ENCODE results near the gene OR4F6.
A peak's percentile ranks its signal among the peaks of the same experiment; 100 is the strongest.
"Not testable (repeated sequence)": the region's sequence is repeated elsewhere in the genome, so short reads cannot be mapped to it uniquely, and the experiment has no call there.

OR4F6 gene

GRCh38 chr15:101803209-101803608 lies at the start of gene OR4F6:
OR4F6 (plus strand) TSS chr15:101803509; CDS start chr15:101805720, 2,211 bp downstream.
- DNase-seq, result no peak

GRCh38 chr15:101764669-101765339 lies 38.5 kb upstream of the OR4F6 start:
- not testable (repeated sequence) for DNase-seq

GRCh38 chr15:101765340-101765671 lies 38.0 kb upstream of the OR4F6 start:
- DNase-seq, result not testable (repeated sequence)

GRCh38 chr15:101765772-101766456 lies 37.4 kb upstream of the OR4F6 start:
- DNase-seq, result no peak

- DNase-seq, result not testable (repeated sequence)
These were observed 36.1 kb upstream of the OR4F6 start for GRCh38 chr15:101767083-101767640.

GRCh38 chr15:101772921-101773320 lies 30.4 kb upstream of the OR4F6 start:
- DNase-seq, result no peak

- peak; percentile 4 for DNase-seq
These were observed 29.7 kb upstream of the OR4F6 start for GRCh38 chr15:101773496-101774100.

- DNase-seq, result no peak
These were observed 28.2 kb upstream of the OR4F6 start for GRCh38 chr15:101775136-101775535.

GRCh38 chr15:101778576-101778975 lies 24.7 kb upstream of the OR4F6 start:
- DNase-seq, result not testable (repeated sequence)

- not testable (repeated sequence) for DNase-seq
These were observed 23.1 kb upstream of the OR4F6 start for GRCh38 chr15:101780225-101780624.

GRCh38 chr15:101781928-101782327 lies 21.4 kb upstream of the OR4F6 start:
- no peak for DNase-seq

- DNase-seq, result no peak
These were observed 18.7 kb upstream of the OR4F6 start for GRCh38 chr15:101784644-101785043.

GRCh38 chr15:101786422-101786821 lies 16.9 kb upstream of the OR4F6 start:
- DNase-seq, result not testable (repeated sequence)

GRCh38 chr15:101788001-101788400 lies 15.3 kb upstream of the OR4F6 start:
- not testable (repeated sequence) for DNase-seq

- DNase-seq, result not testable (repeated sequence)
These were observed 14.6 kb upstream of the OR4F6 start for GRCh38 chr15:101788503-101789269.

- DNase-seq, result not testable (repeated sequence)
These were observed 12.6 kb upstream of the OR4F6 start for GRCh38 chr15:101790748-101791147.

- DNase-seq, result not testable (repeated sequence)
These were observed 9.3 kb upstream of the OR4F6 start for GRCh38 chr15:101793981-101794380.

GRCh38 chr15:101795455-101795854 lies 7.9 kb upstream of the OR4F6 start:
- DNase-seq, result no peak

GRCh38 chr15:101799665-101800064 lies 3.6 kb upstream of the OR4F6 start:
- DNase-seq, result no peak

- no peak for DNase-seq
These were observed 2.3 kb upstream of the OR4F6 start for GRCh38 chr15:101801048-101801447.

GRCh38 chr15:101803676-101804075 lies 367 bp downstream of the OR4F6 start:
- no peak for DNase-seq

- DNase-seq, result no peak
These were observed 1.1 kb downstream of the OR4F6 start for GRCh38 chr15:101804375-101804774.

- no peak for DNase-seq
These were observed 1.6 kb downstream of the OR4F6 start for GRCh38 chr15:101804941-101805340.

Measured in CD4-positive, alpha-beta T cell treated with Interleukin-17A for 1 hour (primary cell).